Smooth muscle cell of the brain vasculature (primary cell): ENCODE measurements around the gene CCRL2.

Experiments
- DNase-seq: peaks from one replicate; pipeline ENCODE4 v3.0.0-alpha.2; 2012; ENCODE audit warnings: low read depth, low spot score

CCRL2 gene

DNA sequence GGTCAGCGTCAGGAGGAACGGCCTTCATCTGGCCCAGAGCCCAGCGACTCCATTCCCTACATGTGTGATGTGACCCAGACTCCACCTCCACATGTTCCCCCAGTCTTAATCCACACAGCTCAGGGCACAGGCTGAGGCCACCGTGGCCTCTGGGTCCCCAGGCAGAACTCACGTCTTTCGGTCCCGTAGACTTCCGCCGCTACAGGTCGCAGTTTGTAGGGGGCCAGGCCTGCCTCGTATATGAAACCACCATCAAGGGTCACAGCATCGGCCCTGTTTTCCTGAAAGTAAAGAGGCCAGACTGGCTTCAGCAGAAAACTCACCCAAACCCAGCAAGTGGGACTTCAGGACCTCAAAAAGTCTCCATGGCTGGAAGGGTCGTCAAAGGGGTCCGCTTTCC, 49.1 kb downstream of the CCRL2 start:
- no peak for DNase-seq
